OCI-M2 (cell line): ENCODE results near the gene ADCY4.

ENCODE experiments used
- DNase-seq: peaks from one replicate; lab custom pipeline; 2025; ENCODE audit not compliant: unreplicated experiment; lab: John Stamatoyannopoulos, UW

Gene ADCY4

DNA sequence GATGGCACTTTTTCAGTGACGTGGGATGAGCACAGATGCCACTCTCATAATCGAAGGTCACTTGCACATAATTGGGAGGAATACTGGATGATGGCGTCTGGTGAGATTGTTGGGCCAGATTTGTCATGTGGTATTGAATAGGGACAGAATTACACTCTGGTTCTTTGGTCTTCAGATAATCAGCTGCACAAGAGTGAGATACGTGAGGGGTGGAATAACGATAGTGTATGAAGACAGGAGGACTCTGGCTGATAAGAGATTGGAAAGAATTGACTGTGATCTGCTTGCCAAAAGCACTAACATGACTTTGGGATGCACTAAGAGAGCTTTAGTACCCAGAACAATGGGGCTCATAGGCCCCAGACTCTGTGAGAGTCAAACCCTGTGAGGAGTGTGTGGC is 56.4 kb downstream of the ADCY4 start:
- no peak for DNase-seq

DNA sequence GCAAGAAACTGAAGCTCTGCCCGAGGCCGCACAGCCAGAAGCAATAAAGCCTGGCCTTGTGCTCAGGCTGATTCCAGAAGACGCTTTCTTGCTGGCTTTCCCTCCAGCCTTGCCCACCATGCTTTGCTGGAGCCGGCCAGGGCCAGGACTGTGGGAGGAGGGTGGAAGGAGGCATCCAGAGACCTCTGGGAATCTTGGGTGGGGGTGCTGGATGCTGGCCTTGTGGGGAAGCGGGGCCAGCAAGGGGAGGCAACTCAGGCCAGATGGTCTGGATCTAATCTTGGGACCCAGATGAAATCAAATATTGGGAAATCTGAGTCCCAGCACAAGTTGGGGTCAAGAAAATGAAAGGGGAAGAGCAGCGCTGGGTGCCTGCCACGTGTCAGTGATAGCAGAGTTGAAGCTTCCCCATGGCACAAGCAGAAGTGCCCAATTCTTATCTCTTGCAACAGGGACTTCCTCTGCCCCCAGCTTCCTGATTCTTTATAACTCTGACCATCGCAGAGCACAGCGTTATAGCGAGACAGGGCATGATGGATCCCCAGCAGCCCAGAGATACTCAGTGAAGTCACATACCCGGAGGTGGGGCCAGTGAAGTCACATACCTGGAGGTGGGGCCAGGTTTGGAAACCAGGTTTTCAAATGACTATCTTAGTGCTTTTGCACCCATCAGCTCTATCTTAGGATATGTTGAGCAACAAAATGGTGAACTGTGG is 57.1 kb downstream of the ADCY4 start:
- no peak for DNase-seq

DNA sequence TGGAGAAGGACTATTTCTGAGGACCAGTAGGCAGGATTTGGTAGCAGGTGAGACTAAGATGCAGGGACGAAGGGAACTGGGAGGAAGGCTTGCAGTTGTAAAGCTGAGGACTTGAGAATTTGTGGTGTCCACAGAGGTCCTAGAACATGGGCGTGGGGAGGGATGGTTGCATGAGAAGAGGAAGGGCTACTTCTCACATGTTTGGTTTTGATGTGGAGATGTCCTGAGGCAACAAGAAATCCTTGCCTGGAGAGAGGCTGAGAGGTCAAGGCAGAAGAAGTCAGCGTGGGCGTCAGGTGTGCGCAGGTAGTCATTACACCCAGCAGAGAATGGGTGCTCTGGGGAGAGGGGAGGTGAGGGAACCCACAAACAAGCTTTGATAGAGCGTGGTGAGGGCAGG is 57.8 kb downstream of the ADCY4 start:
- no peak for DNase-seq

DNA sequence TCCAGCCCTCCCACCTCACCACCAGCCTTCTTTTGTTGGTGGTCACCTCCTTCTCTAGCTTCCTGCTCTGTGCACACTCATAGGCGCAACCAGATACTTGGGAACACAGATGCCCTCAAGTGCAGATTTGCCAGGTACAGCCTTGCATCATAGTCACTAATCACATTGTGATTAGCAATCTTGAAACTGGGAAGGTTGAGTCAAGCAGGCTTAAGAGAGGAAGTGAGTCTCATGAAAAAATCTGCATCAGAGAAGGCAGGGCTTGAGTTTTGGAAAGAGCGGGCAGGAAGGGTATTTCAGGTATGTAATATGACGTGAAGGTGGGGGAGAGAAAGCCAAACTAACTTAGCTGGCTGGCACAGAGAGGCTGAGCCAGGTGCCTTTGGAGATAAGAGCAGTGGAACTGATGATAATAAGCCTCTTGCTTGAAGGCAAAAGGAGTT is 60.7 kb downstream of the ADCY4 start:
- no peak for DNase-seq

DNA sequence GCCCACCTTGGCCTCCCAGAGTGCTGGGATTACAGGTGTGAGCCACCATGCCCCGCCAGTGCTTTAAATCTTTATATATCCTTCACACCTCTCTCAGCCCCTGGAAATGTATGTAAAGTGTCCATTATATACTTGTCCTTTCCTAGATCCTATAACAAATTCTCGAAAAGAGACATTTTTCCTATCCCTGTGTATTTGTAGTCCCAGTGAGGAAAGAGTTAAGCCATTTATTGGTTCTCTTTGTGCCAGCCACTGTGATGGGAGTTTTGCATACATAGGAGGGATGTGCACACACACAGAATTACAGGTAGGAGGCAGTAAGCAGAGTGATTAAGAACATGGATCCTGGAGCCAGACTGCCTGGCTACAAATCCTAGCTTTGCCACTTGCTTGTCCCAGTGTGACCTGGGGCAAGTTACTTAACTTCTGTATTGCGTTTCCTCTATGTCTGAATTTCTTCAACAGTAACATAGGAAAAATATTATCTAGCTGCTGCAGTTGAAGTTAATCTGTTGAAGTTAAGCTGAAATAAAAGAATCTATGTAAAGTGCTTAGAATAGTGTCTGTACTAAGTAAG is 61.4 kb downstream of the ADCY4 start:
- no peak for DNase-seq

DNA sequence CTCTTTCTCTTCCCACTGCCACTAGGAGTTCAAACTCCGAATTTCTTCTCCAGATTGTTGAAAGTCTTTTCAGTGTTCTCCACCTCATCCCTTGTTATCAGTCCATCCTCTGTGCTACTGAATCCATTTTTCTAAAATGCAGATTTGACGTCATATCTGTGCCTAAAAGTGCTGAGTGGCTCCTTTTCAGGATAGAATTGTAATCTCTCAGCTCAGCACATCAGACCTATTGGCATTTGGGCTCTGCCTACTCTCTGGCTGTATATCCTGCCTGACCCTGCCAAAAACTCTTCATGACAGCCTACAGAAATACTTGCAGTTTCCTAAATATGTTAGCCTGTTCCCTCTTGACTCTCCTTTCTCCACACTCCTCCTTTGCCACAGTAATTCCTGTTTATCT is 62.4 kb downstream of the ADCY4 start:
- no peak for DNase-seq

DNA sequence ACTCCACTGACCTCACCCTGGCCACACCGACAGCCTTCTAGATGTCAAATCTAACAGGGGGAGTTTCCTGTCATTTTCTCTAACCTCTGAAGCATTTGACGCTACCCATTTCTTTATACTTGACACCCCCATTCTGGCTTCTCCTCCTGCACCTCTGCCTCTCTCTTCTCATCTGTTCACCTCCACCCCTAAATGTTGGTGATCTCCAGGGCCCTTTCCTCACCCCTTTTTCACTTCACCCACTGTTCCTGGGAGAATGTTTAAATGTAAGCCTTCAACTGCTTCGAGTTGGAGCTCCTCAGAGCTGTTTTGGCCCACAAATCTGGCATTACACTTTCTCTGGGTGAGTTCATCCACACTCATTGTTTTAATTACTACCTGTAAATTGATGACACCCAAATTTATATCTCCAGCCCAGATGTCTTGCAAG is 63.0 kb downstream of the ADCY4 start:
- no peak for DNase-seq

DNA sequence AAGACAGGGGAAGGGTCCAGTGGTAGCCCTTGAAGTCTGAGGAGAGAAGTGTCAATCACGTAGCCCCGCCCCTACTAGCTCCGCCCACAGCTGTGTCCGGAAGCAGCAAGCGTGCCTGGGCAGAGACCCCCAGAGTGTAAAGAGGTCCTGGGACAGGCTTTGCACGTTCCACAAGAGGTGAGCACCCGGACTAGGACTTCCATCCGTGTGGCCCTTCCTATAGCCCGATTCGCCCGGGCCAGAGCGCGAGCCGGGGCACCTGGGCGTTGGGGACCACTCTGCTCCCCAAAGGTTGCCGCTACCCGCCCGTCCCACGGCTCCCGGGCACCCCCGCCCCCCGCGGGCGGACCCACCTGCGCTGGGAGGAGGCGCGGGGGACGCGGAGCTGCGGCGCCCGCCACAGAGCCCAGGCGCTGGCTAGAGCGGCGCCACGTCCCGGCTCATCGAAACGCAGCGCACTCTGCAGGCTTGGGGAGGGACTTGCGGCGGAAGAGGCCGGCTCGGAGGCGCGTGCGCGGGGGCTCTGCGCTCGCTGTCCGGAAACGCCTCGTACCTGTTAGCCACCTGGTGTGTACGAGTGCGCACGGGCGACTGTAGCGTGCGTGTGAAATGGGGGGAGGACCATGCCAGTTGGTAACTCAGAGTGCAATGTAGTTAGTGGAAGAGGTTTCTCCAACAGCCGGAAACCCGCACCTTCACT is 63.6 kb downstream of the ADCY4 start, which contains the start of gene RABGGTA:
Gene RABGGTA, minus strand, starts transcription at position 464 of the 700 bp plus-strand sequence. CDS start 482 bp downstream, outside the sequence.
- peak; percentile 78 for DNase-seq

DNA sequence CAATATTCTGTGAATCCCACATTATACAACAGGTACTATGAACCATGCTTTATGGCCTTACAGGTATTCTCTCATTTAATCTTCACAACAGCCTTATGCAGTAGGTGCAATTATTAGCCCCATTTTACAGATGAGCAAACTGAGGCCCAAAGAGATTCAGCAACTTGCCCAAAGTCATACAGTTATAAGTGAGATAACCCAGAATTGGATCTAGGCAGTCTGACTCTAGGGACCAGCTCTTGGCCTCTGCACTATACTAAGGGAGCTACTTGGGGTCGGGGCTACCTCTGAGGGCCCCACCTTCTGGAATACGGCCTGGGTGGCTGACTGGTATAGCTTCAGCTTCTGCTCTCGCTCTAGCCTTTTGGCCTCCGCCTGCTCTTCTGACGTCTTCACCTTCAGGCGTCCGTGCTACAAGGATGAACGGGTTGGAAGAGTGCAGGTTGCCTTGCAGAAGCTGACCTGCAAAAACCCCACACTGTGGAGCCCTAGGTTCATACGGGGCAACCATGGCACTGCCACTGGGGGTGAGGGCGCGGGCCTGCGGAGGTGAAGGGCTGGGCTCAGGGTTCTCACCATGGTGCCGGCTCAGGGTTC is 64.2 kb downstream of the ADCY4 start:
- no peak for DNase-seq

DNA sequence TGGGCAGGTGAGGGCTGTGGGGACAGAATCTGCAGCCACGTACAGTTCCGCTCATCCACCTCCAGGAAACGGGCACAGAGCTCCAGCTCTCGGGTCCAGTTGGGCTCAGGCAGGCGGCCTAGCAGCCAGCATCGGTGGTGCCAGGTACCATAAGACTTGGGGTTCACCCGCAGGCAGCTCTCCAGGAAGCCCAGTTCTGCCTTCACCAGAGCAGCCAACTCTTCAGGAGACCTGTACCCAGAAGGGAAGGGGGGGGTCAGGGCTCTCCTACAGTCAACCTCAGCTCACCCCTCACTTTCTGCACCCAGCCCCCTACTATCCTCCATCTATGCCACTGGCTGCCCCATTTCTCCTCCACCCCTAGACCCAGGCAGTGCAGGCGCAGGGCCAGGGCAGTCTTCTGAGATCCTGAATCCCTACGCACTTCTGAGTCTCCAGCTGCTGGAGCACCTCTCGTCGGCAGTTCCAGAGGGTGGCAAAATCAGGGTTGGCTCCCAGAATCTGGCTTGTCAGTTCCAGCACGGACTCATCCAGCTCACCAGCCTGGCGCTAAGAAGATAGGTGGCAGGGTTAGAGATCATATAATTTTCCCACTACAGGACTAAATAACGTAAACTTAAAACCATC is 64.8 kb downstream of the ADCY4 start:
- DNase-seq = no peak

DNA sequence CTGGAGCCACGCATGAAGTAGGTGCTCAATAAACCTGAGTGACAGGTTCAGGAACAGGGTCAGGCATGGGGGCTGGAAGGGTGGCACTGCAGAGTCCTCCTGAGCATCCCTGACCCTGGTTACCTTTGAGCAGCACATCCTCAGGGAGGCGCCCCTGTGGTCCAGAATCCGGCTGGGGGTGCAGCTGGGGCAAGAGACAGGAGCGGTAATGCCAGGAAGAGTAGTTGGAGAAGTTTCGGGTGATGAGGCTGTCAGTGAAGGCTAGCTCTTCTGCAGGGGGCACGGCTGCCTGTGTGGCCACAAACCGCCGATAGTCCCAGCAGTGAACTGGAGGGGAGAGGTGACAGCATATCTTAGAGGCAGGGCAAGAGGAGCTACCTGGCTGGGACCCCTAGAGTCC is 65.5 kb downstream of the ADCY4 start:
- no peak for DNase-seq
